ENCODE measurements around the gene CNOT11. TPM values are rescaled to one million over a fixed set of nuclear protein-coding genes. Genes with fewer than 3 reads are reported as not detected.
"Not testable (repeated sequence)": the region's sequence is repeated elsewhere in the genome, so short reads cannot be mapped to it uniquely, and the experiment has no call there.

CNOT11 gene
- total and polyA plus RNA-seq, 2 donors (not counting 1 experiment from before 2014, with no cell fraction given), result 37.6 to 46.3 TPM

- H3K27me3 Mint-ChIP-seq; H3K9me3 Mint-ChIP-seq (ENCODE audit: insufficient read depth); DNase-seq; H3K79me2 ChIP-seq (ENCODE audit: control insufficient read depth, insufficient read depth, low read length); H3K4me3 ChIP-seq (ENCODE audit: control extremely low read depth in 1 of 5, extremely low read depth in 1 of 5, insufficient read depth in 1 of 5, low read depth in 2 of 5, low read length in 4 of 5); CTCF ChIA-PET; H3K36me3 ChIP-seq (replicated peaks in 1 of 2; ENCODE audit: control extremely low read depth in 1 of 2, control insufficient read depth in 1 of 2, extremely low read depth in 1 of 2, insufficient read depth in 2 of 2, low read length in 1 of 2); H3K27ac ChIP-seq (ENCODE audit: low read length in 2 of 2); H3K9ac ChIP-seq (ENCODE audit: low read length); H3K4me3 Mint-ChIP-seq; H2AFZ ChIP-seq (ENCODE audit: insufficient read depth, low read depth, low read length, poor library complexity, severe bottlenecking); intact Hi-C loops (cut with micrococcal nuclease); H4K20me1 ChIP-seq (ENCODE audit: control insufficient read depth, insufficient read depth, low read length, poor library complexity, severe bottlenecking); H3K4me1 Mint-ChIP-seq; H3K4me1 ChIP-seq (ENCODE audit: control insufficient read depth in 2 of 2, insufficient read depth in 2 of 2, low read length in 2 of 2); H3K27me3 ChIP-seq (replicated peaks in 1 of 4; ENCODE audit: control extremely low read depth in 1 of 4, control insufficient read depth in 3 of 4, insufficient read depth in 4 of 4, low read length in 3 of 4); ATAC-seq (ENCODE audit: low read depth); H3K27ac Mint-ChIP-seq; H3K4me2 ChIP-seq (replicated peaks; ENCODE audit: low read depth, low read length, poor library complexity, severe bottlenecking); POLR2A ChIA-PET: not testable (repeated sequence)
- peaks cover 0 to 19% (median 6%) of the 10 kb centered on the region in 3 donors for H3K9me3 ChIP-seq (ENCODE audit: control extremely low read depth in 1 of 3, control insufficient read depth in 2 of 3, insufficient read depth in 1 of 3, low read length in 2 of 3)
- WGBS (ENCODE audit: insufficient coverage), result 100% methylated on average over 1 of the region's 5 CpGs
Measured at GRCh38 chr2:101237944-101238343, 14.7 kb upstream of the CNOT11 start.

- ChIA-PET POLR2A (no interaction called here), CTCF (no interaction called here)
- no peak overlapping the region for H3K4me3 Mint-ChIP-seq
- Histone ChIP-seq H3K4me2 (replicated peaks; ENCODE audit: low read depth, low read length, poor library complexity, severe bottlenecking) (no peak overlapping the region), H3K36me3 (replicated peaks in 1 of 2; ENCODE audit: control extremely low read depth in 1 of 2, control insufficient read depth in 1 of 2, extremely low read depth in 1 of 2, insufficient read depth in 2 of 2, low read length in 1 of 2) (no peaks in the 10 kb centered on the region), H2AFZ (ENCODE audit: insufficient read depth, low read depth, low read length, poor library complexity, severe bottlenecking) (no peak overlapping the region), H3K27ac (ENCODE audit: low read length in 2 of 2) (no peak overlapping the region), H3K9ac (ENCODE audit: low read length) (no peak overlapping the region), H3K79me2 (ENCODE audit: control insufficient read depth, insufficient read depth, low read length) (no peaks in the 10 kb centered on the region), H3K4me1 (ENCODE audit: control insufficient read depth in 2 of 2, insufficient read depth in 2 of 2, low read length in 2 of 2) (no peaks in the 10 kb centered on the region), H4K20me1 (ENCODE audit: control insufficient read depth, insufficient read depth, low read length, poor library complexity, severe bottlenecking) (no peaks in the 10 kb centered on the region), H3K27me3 (replicated peaks in 1 of 4; ENCODE audit: control extremely low read depth in 1 of 4, control insufficient read depth in 3 of 4, insufficient read depth in 4 of 4, low read length in 3 of 4) (peaks cover 0 to 2% (median 1%) of the 10 kb centered on the region in 4 experiments), H3K4me3 (ENCODE audit: control extremely low read depth in 1 of 5, extremely low read depth in 1 of 5, insufficient read depth in 1 of 5, low read depth in 2 of 5, low read length in 4 of 5) (no peak overlapping the region), H3K9me3 (ENCODE audit: control extremely low read depth in 1 of 3, control insufficient read depth in 2 of 3, insufficient read depth in 1 of 3, low read length in 2 of 3) (peaks cover 0 to 16% (median 3%) of the 10 kb centered on the region in 3 donors)
- intact Hi-C loops (cut with micrococcal nuclease), result no loop called here
- DNase-seq, result no peak
- H3K9me3 Mint-ChIP-seq (ENCODE audit: insufficient read depth), result no peaks in the 10 kb centered on the region
- H3K4me1 Mint-ChIP-seq, result no peaks in the 10 kb centered on the region
- H3K27ac Mint-ChIP-seq, result no peak overlapping the region
- H3K27me3 Mint-ChIP-seq, result no peaks in the 10 kb centered on the region
- TF ChIP-seq CTCF (IDR thresholded peaks at IDR 0.05) (no peak), EZH2 (IDR thresholded peaks at IDR 0.05; ENCODE audit: borderline replicate concordance, insufficient read depth, low read depth, low read length, poor library complexity, severe bottlenecking) (no peak)
- ATAC-seq (ENCODE audit: low read depth), result no peak
- WGBS (ENCODE audit: insufficient coverage), result 100% methylated on average over 3 of the region's 12 CpGs
Measured at GRCh38 chr2:101238930-101239759, 13.5 kb upstream of the CNOT11 start.

GRCh38 chr2:101239760-101240118 is 12.9 kb upstream of the CNOT11 start:
- intact Hi-C loops (cut with micrococcal nuclease); H3K4me1 ChIP-seq (ENCODE audit: control insufficient read depth in 2 of 2, insufficient read depth in 2 of 2, low read length in 2 of 2); H3K9me3 Mint-ChIP-seq (ENCODE audit: insufficient read depth); POLR2A ChIA-PET; ATAC-seq (ENCODE audit: low read depth); H3K27ac ChIP-seq (ENCODE audit: low read length in 2 of 2); H3K27me3 Mint-ChIP-seq; H4K20me1 ChIP-seq (ENCODE audit: control insufficient read depth, insufficient read depth, low read length, poor library complexity, severe bottlenecking); H3K27ac Mint-ChIP-seq; H3K4me2 ChIP-seq (replicated peaks; ENCODE audit: low read depth, low read length, poor library complexity, severe bottlenecking); H3K4me1 Mint-ChIP-seq; H3K9ac ChIP-seq (ENCODE audit: low read length); H2AFZ ChIP-seq (ENCODE audit: insufficient read depth, low read depth, low read length, poor library complexity, severe bottlenecking); H3K4me3 ChIP-seq (ENCODE audit: control extremely low read depth in 1 of 5, extremely low read depth in 1 of 5, insufficient read depth in 1 of 5, low read depth in 2 of 5, low read length in 4 of 5); DNase-seq; H3K27me3 ChIP-seq (replicated peaks in 1 of 4; ENCODE audit: control extremely low read depth in 1 of 4, control insufficient read depth in 3 of 4, insufficient read depth in 4 of 4, low read length in 3 of 4); H3K36me3 ChIP-seq (replicated peaks in 1 of 2; ENCODE audit: control extremely low read depth in 1 of 2, control insufficient read depth in 1 of 2, extremely low read depth in 1 of 2, insufficient read depth in 2 of 2, low read length in 1 of 2); H3K4me3 Mint-ChIP-seq; H3K79me2 ChIP-seq (ENCODE audit: control insufficient read depth, insufficient read depth, low read length): not testable (repeated sequence)
- 100% methylated on average over 2 of the region's 2 CpGs for WGBS (ENCODE audit: insufficient coverage)
- H3K9me3 ChIP-seq (ENCODE audit: control extremely low read depth in 1 of 3, control insufficient read depth in 2 of 3, insufficient read depth in 1 of 3, low read length in 2 of 3), result peaks cover 0 to 11% (median 0%) of the 10 kb centered on the region in 3 donors
- CTCF ChIA-PET, result interaction anchor here (0.6 to 1.3 kb wide), 4 partner anchors 9 to 527 kb away, joined by 3 to 4 read pairs (median 3); no protein-coding TSS in a partner anchor
